A673 (cell line): ENCODE results near the gene TBP. TPM values are rescaled to one million over a fixed set of nuclear protein-coding genes. Genes with fewer than 3 reads are reported as not detected.

ENCODE experiments used
- BruUV-seq: library from RNA; stranded (reverse); fragments of 400-500 nt; replicated peaks from 2 replicates; lab custom pipeline; 2021; lab: Mats Ljungman, UMichigan
- CTCF ChIA-PET: fragments of 300-600 bp; sonication (Branson Sonifier 250); formaldehyde crosslinking; loops from one replicate; lab custom pipeline; 2022; ENCODE audit warnings: antibody characterized with exemption; lab: Charles Lee
- POLR2A ChIA-PET: fragments of 300-600 bp; sonication (Branson Sonifier 250); formaldehyde crosslinking; loops from one replicate; lab custom pipeline; 2022; ENCODE audit warnings: antibody characterized with exemption; ENCODE audit not compliant: low non-redundant PET; lab: Charles Lee
- DNase-seq: peaks from one replicate; pipeline ENCODE4 v3.0.0-alpha.2; 2015; ENCODE audit warnings: low spot score
- H3K27ac ChIP-seq: fragments of 200-600 bp; sonication (generic); 2 replicates; pipeline ENCODE4 v1.5.1; 2016; ENCODE audit warnings: mixed run types, low read depth, mild to moderate bottlenecking, mixed read lengths, antibody characterized with exemption, low read length; ENCODE audit not compliant: poor library complexity, severe bottlenecking
- H3K27me3 ChIP-seq: fragments of 200-600 bp; sonication (generic); replicated peaks from 2 replicates; pipeline ENCODE4 v1.6.1; 2017; ENCODE audit warnings: mixed run types, low read depth, mild to moderate bottlenecking, mixed read lengths, antibody characterized with exemption, low read length; ENCODE audit not compliant: insufficient read depth, poor library complexity
- H3K36me3 ChIP-seq: fragments of 200-600 bp; sonication (generic); 2 replicates; pipeline ENCODE4 v1.6.1; 2016; ENCODE audit warnings: mixed run types, mild to moderate bottlenecking, mixed read lengths, antibody characterized with exemption, low read length; ENCODE audit not compliant: insufficient read depth, poor library complexity, severe bottlenecking
- H3K4me1 ChIP-seq: fragments of 200-600 bp; sonication (generic); 2 replicates; pipeline ENCODE4 v1.6.1; 2017; ENCODE audit warnings: mixed run types, mild to moderate bottlenecking, mixed read lengths, antibody characterized with exemption, low read length; ENCODE audit not compliant: insufficient read depth, poor library complexity, severe bottlenecking
- H3K4me3 ChIP-seq: fragments of 200-600 bp; sonication (generic); 2 replicates; pipeline ENCODE4 v1.5.1; 2016; ENCODE audit warnings: low read depth, mixed run types, mild to moderate bottlenecking, mixed read lengths, low read length; ENCODE audit not compliant: poor library complexity, severe bottlenecking
- H3K9me3 ChIP-seq: fragments of 200-600 bp; sonication (generic); 2 replicates; pipeline ENCODE4 v1.6.1; 2016; ENCODE audit warnings: mixed run types, low read depth, mild to moderate bottlenecking, mixed read lengths, antibody characterized with exemption, low read length; ENCODE audit not compliant: poor library complexity, severe bottlenecking
- EZH2 ChIP-seq: fragments of 200-600 bp; sonication (generic); IDR thresholded peaks from 2 replicates; pipeline ENCODE4 v1.6.1; 2017; ENCODE audit warnings: borderline replicate concordance, low read depth, mild to moderate bottlenecking, mixed read lengths, antibody characterized with exemption, low read length; ENCODE audit not compliant: poor library complexity, severe bottlenecking
- intact Hi-C: fragments of 100-400 bp; cut with micrococcal nuclease; formaldehyde crosslinking; loops from one replicate; pipeline ENCODE4 v1.10.0; 2022; ENCODE audit not compliant: unreplicated experiment
- total RNA-seq: library from RNA; stranded (reverse); gene quantifications from 2 replicates; pipeline ENCODE4 v1.2.3, GENCODE V29; 2021
- TF ChIP-seq, protein P1 (sequence below): fragments of 300-800, 200-600 bp; sonication (generic); conservative IDR thresholded peaks from 2 replicates; pipeline ENCODE4 v1.5.1; 2017; ENCODE audit warnings: low read depth, mild to moderate bottlenecking, antibody characterized with exemption, low read length, moderate library complexity, mixed read lengths

Gene TBP
- total RNA-seq, 1 experiment from 2014 or later: 23.7 TPM

- TF ChIP-seq EZH2: no peak
- TF ChIP-seq, protein P1, sequence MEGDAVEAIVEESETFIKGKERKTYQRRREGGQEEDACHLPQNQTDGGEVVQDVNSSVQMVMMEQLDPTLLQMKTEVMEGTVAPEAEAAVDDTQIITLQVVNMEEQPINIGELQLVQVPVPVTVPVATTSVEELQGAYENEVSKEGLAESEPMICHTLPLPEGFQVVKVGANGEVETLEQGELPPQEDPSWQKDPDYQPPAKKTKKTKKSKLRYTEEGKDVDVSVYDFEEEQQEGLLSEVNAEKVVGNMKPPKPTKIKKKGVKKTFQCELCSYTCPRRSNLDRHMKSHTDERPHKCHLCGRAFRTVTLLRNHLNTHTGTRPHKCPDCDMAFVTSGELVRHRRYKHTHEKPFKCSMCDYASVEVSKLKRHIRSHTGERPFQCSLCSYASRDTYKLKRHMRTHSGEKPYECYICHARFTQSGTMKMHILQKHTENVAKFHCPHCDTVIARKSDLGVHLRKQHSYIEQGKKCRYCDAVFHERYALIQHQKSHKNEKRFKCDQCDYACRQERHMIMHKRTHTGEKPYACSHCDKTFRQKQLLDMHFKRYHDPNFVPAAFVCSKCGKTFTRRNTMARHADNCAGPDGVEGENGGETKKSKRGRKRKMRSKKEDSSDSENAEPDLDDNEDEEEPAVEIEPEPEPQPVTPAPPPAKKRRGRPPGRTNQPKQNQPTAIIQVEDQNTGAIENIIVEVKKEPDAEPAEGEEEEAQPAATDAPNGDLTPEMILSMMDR: no peak
- no peak for DNase-seq
- Histone ChIP-seq H3K27me3 (no peaks in the 10 kb centered on the region), H3K4me1 (no peaks in the 10 kb centered on the region), H3K4me3 (no peak overlapping the region), H3K27ac (no peak overlapping the region), H3K36me3 (peaks cover 75% of the 10 kb centered on the region), H3K9me3 (no peaks in the 10 kb centered on the region)
- ChIA-PET POLR2A (no interaction called here), CTCF (no interaction called here)
- intact Hi-C loops: no loop called here
- BruUV-seq: no TSS peak
Measured at GRCh38 chr6:170535004-170535403, 19.2 kb upstream of the TBP start.

GRCh38 chr6:170536671-170537070 is 17.5 kb upstream of the TBP start:
- H3K9me3 ChIP-seq: no peaks in the 10 kb centered on the region
- peaks cover 91% of the 10 kb centered on the region for H3K36me3 ChIP-seq
- CTCF ChIA-PET: no interaction called here
- TF ChIP-seq EZH2: no peak
- TF ChIP-seq, protein P1: no peak
- intact Hi-C loops: no loop called here
- BruUV-seq: no TSS peak
- H3K27me3 ChIP-seq: no peaks in the 10 kb centered on the region
- H3K4me3 ChIP-seq: no peak overlapping the region
- no peaks in the 10 kb centered on the region for H3K4me1 ChIP-seq
- DNase-seq: no peak
- POLR2A ChIA-PET: no interaction called here
- H3K27ac ChIP-seq: no peak overlapping the region

DNA sequence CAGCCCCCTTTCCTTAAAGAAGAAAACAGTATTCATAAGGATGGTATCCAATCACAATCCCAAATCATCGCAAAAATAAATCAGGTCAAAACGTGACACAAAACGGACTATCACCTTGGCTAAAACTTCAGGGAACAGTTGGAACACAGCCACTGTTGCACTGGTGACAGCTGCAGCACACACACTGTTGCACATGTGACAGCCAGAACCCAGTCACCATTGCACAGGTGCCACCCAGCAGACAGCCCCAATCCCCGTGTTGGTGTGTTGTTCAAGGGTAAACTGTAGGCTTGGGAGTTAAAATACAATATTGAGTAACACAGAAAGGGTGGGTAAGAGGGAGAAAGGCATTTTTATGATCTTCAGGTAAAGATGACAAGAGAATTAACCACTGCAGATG is 16.8 kb upstream of the TBP start:
- Histone ChIP-seq H3K9me3 (no peaks in the 10 kb centered on the region), H3K4me1 (no peaks in the 10 kb centered on the region), H3K4me3 (no peak overlapping the region), H3K27ac (no peak overlapping the region), H3K36me3 (peaks cover 98% of the 10 kb centered on the region), H3K27me3 (no peaks in the 10 kb centered on the region)
- intact Hi-C loops: no loop called here
- ChIA-PET CTCF (no interaction called here), POLR2A (no interaction called here)
- DNase-seq: no peak
- no TSS peak for BruUV-seq
- TF ChIP-seq EZH2: no peak
- TF ChIP-seq, protein P1: no peak
